ENCODE measurements around the gene ARHGEF9. TPM values are rescaled to one million over a fixed set of nuclear protein-coding genes. Genes with fewer than 3 reads are reported as not detected.
A peak's percentile ranks its signal among the peaks of the same experiment; 100 is the strongest.

The ARHGEF9 gene
- total RNA-seq, 1 donor from 2014 or later, result 20.9 TPM

DNA sequence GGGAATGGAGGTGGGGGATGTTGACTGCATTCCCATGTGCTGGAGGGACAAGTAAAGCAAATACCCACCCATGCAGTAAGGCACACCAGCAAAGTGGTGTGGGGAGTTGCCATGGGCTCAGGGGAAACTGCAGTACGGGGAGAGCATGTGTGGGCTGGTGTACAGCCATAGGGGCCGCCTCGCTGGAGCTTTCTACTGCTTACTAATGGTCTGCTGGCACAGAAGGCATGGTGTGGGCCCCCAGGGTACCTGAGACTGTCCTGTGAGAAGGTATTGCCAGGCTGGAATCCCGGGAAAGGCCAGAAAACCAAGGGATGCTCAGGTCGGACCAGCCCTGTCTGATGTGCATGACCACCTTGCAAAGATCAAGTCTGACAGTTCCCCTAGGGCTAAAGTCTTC, 199.1 kb downstream of the ARHGEF9 start:
- H3K27me3 Mint-ChIP-seq, result no peaks in the 10 kb centered on the region
- H3K4me3 Mint-ChIP-seq (ENCODE audit: low read depth), result no peak overlapping the region
- H3K36me3 Mint-ChIP-seq (ENCODE audit: insufficient read depth), result no peaks in the 10 kb centered on the region
- H3K4me1 Mint-ChIP-seq (ENCODE audit: low read depth), result no peaks in the 10 kb centered on the region
- peaks cover 22% of the 10 kb centered on the region for H3K9me3 Mint-ChIP-seq (ENCODE audit: low read depth)
- DNase-seq (ENCODE audit: low spot score, unreplicated experiment), result no peak
- no peak overlapping the region for H3K27ac Mint-ChIP-seq
- TF ChIP-seq, protein P1, sequence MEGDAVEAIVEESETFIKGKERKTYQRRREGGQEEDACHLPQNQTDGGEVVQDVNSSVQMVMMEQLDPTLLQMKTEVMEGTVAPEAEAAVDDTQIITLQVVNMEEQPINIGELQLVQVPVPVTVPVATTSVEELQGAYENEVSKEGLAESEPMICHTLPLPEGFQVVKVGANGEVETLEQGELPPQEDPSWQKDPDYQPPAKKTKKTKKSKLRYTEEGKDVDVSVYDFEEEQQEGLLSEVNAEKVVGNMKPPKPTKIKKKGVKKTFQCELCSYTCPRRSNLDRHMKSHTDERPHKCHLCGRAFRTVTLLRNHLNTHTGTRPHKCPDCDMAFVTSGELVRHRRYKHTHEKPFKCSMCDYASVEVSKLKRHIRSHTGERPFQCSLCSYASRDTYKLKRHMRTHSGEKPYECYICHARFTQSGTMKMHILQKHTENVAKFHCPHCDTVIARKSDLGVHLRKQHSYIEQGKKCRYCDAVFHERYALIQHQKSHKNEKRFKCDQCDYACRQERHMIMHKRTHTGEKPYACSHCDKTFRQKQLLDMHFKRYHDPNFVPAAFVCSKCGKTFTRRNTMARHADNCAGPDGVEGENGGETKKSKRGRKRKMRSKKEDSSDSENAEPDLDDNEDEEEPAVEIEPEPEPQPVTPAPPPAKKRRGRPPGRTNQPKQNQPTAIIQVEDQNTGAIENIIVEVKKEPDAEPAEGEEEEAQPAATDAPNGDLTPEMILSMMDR (IDR thresholded peaks at IDR 0.05; ENCODE audit: unreplicated experiment), result no peak

Small RNAs within 50 kb of the gene (microRNA-seq; reads per million reads assigned to microRNA genes)
- 112 reads per million, percentile 56 among the genes with 10 or more reads in this experiment for gene MIR1468 (ENCODE audit: borderline number of aligned reads, unreplicated experiment)
